GM19397 (cell line): Measurements from ENCODE around the gene ARRB1.
"Not testable (repeated sequence)": the region's sequence is repeated elsewhere in the genome, so short reads cannot be mapped to it uniquely, and the experiment has no call there.

Experiments
- ATAC-seq: cut with Tn5 transposase; IDR thresholded peaks from one replicate; pipeline ENCODE4 v1.9.1; 2021; ENCODE audit warnings: mild to moderate bottlenecking, moderate library complexity; ENCODE audit not compliant: unreplicated experiment

The ARRB1 gene

GRCh38 chr11:75277991-75278790 lies 73.3 kb downstream of the ARRB1 start:
- no peak for ATAC-seq

- no peak for ATAC-seq
Observed at GRCh38 chr11:75277211-75277805, 74.2 kb downstream of the ARRB1 start.

GRCh38 chr11:75276686-75277085 lies 74.8 kb downstream of the ARRB1 start:
- no peak for ATAC-seq

- no peak for ATAC-seq
Observed at GRCh38 chr11:75276186-75276585, 75.3 kb downstream of the ARRB1 start.

- no peak for ATAC-seq
Observed at GRCh38 chr11:75275581-75275980, 75.9 kb downstream of the ARRB1 start.

- ATAC-seq, result not testable (repeated sequence)
Observed at GRCh38 chr11:75274716-75275115, 76.7 kb downstream of the ARRB1 start.

- ATAC-seq, result no peak
Observed at GRCh38 chr11:75273411-75274391, 77.8 kb downstream of the ARRB1 start.

- ATAC-seq, result no peak
Observed at GRCh38 chr11:75272821-75273301, 78.6 kb downstream of the ARRB1 start.

GRCh38 chr11:75272391-75272790 lies 79.1 kb downstream of the ARRB1 start:
- ATAC-seq, result no peak

- ATAC-seq, result no peak
Observed at GRCh38 chr11:75271730-75272129, 79.7 kb downstream of the ARRB1 start.

GRCh38 chr11:75270896-75271418 lies 80.5 kb downstream of the ARRB1 start:
- no peak for ATAC-seq

GRCh38 chr11:75269896-75270295 lies 81.6 kb downstream of the ARRB1 start:
- no peak for ATAC-seq

- ATAC-seq, result no peak
Observed at GRCh38 chr11:75269367-75269660, 82.1 kb downstream of the ARRB1 start.

- ATAC-seq, result no peak
Observed at GRCh38 chr11:75268626-75269366, 82.7 kb downstream of the ARRB1 start.

GRCh38 chr11:75267171-75267970 lies 84.1 kb downstream of the ARRB1 start:
- ATAC-seq, result no peak

- ATAC-seq, result no peak
Observed at GRCh38 chr11:75265851-75266531, 85.5 kb downstream of the ARRB1 start.

- no peak for ATAC-seq
Observed at GRCh38 chr11:75264971-75265370, 86.5 kb downstream of the ARRB1 start.

- no peak for ATAC-seq
Observed at GRCh38 chr11:75264356-75264755, 87.1 kb downstream of the ARRB1 start.

- ATAC-seq, result no peak
Observed at GRCh38 chr11:75263944-75264349, 87.5 kb downstream of the ARRB1 start.
